ENCODE measurements around the gene EIF4E2.

- TF ChIP-seq POLR2A (IDR thresholded peaks at IDR 0.05) (no peak), CTCF (IDR thresholded peaks at IDR 0.05) (no peak), POLR2AphosphoS5 (IDR thresholded peaks at IDR 0.05) (no peak), EP300 (IDR thresholded peaks at IDR 0.05) (no peak)
Observed at GRCh38 chr2:232518844-232519243, 31.6 kb upstream of the EIF4E2 start.
